GM18526 (cell line): ENCODE results near the gene ANGPTL1.

Experiments used
- POLR2A ChIP-seq: IDR thresholded peaks from 3 replicates; pipeline ENCODE4 v1.6.1; 2011; ENCODE audit not compliant: insufficient read length; ENCODE audit errors: extremely low read depth

The ANGPTL1 gene

GRCh38 chr1:178871551-178872320, 859 bp upstream of the ANGPTL1 start:
- no peak for TF ChIP-seq POLR2A

GRCh38 chr1:178870221-178870620, 656 bp downstream of the ANGPTL1 start:
- no peak for TF ChIP-seq POLR2A

GRCh38 chr1:178869119-178869697, 1.7 kb downstream of the ANGPTL1 start:
- TF ChIP-seq POLR2A: no peak

- TF ChIP-seq POLR2A: no peak
Measured at GRCh38 chr1:178868706-178869105, 2.2 kb downstream of the ANGPTL1 start.

GRCh38 chr1:178867670-178868069, 3.2 kb downstream of the ANGPTL1 start:
- TF ChIP-seq POLR2A: no peak

GRCh38 chr1:178864326-178864725, 6.6 kb downstream of the ANGPTL1 start:
- TF ChIP-seq POLR2A: no peak

- TF ChIP-seq POLR2A: no peak
Measured at GRCh38 chr1:178862864-178863263, 8.0 kb downstream of the ANGPTL1 start.

GRCh38 chr1:178862416-178862815, 8.5 kb downstream of the ANGPTL1 start:
- no peak for TF ChIP-seq POLR2A

GRCh38 chr1:178857126-178857525, 13.8 kb downstream of the ANGPTL1 start:
- TF ChIP-seq POLR2A: no peak

- TF ChIP-seq POLR2A: no peak
Measured at GRCh38 chr1:178849918-178850317, 21.0 kb downstream of the ANGPTL1 start.

GRCh38 chr1:178847396-178847849, 23.5 kb downstream of the ANGPTL1 start:
- TF ChIP-seq POLR2A: no peak

GRCh38 chr1:178846306-178846705, 24.6 kb downstream of the ANGPTL1 start:
- TF ChIP-seq POLR2A: no peak

GRCh38 chr1:178844436-178844835, 26.4 kb downstream of the ANGPTL1 start:
- no peak for TF ChIP-seq POLR2A

- no peak for TF ChIP-seq POLR2A
Measured at GRCh38 chr1:178825167-178825566, 45.7 kb downstream of the ANGPTL1 start.

- TF ChIP-seq POLR2A: no peak
Measured at GRCh38 chr1:178821134-178821866, 49.6 kb downstream of the ANGPTL1 start.

GRCh38 chr1:178819123-178819522, 51.8 kb downstream of the ANGPTL1 start:
- TF ChIP-seq POLR2A: no peak

GRCh38 chr1:178818416-178818815, 52.5 kb downstream of the ANGPTL1 start:
- no peak for TF ChIP-seq POLR2A

GRCh38 chr1:178810585-178810984, 60.3 kb downstream of the ANGPTL1 start:
- no peak for TF ChIP-seq POLR2A
